Parathyroid adenoma (tissue), 2 donors: ENCODE results near the gene CDIPT.
"Not testable (repeated sequence)": the region's sequence is repeated elsewhere in the genome, so short reads cannot be mapped to it uniquely, and the experiment has no call there.

Experiments
- H2AFZ ChIP-seq: fragments of 300-600 bp; sonication (generic); one replicate; pipeline ENCODE4 v1.7.0; 2017; ENCODE audit warnings: antibody characterized with exemption, mild to moderate bottlenecking
- H3K27ac ChIP-seq: fragments of 300-600 bp; sonication (generic); one replicate; pipeline ENCODE4 v1.7.0; 2017
- H3K27me3 ChIP-seq: fragments of 300-600 bp; sonication (generic); one replicate; pipeline ENCODE4 v1.7.0; 2017; ENCODE audit warnings: low read length; ENCODE audit not compliant: control insufficient read depth, insufficient read depth
- H3K36me3 ChIP-seq: fragments of 300-600 bp; sonication (generic); one replicate; pipeline ENCODE4 v1.7.0; 2017; ENCODE audit warnings: low read length; ENCODE audit not compliant: control insufficient read depth, insufficient read depth
- H3K4me1 ChIP-seq: fragments of 300-600 bp; sonication (generic); one replicate; pipeline ENCODE4 v1.7.0; 2017; ENCODE audit warnings: control low read depth
- H3K4me2 ChIP-seq: fragments of 300-600 bp; sonication (generic); one replicate; pipeline ENCODE4 v1.7.0; 2017; ENCODE audit warnings: low read length
- H3K4me3 ChIP-seq: fragments of 300-600 bp; sonication (generic); one replicate; pipeline ENCODE4 v1.7.0; 2017; ENCODE audit warnings: low read depth, low read length
- H3K79me2 ChIP-seq: fragments of 300-600 bp; sonication (generic); one replicate; pipeline ENCODE4 v1.7.0; 2017; ENCODE audit warnings: control low read depth
- H3K9ac ChIP-seq: fragments of 300-600 bp; sonication (generic); one replicate; pipeline ENCODE4 v1.7.0; 2017; ENCODE audit warnings: mild to moderate bottlenecking
- H3K9me3 ChIP-seq: fragments of 300-600 bp; sonication (generic); one replicate; pipeline ENCODE4 v1.7.0; 2017; ENCODE audit warnings: low read length; ENCODE audit not compliant: control insufficient read depth
- TF ChIP-seq, protein P1 (sequence below): fragments of 300-600 bp; sonication (generic); IDR thresholded peaks from one replicate; pipeline ENCODE4 v1.7.0; 2017; ENCODE audit warnings: antibody characterized with exemption, mild to moderate bottlenecking
- donor health status: primary hyperparathyroidism.

The CDIPT gene

DNA sequence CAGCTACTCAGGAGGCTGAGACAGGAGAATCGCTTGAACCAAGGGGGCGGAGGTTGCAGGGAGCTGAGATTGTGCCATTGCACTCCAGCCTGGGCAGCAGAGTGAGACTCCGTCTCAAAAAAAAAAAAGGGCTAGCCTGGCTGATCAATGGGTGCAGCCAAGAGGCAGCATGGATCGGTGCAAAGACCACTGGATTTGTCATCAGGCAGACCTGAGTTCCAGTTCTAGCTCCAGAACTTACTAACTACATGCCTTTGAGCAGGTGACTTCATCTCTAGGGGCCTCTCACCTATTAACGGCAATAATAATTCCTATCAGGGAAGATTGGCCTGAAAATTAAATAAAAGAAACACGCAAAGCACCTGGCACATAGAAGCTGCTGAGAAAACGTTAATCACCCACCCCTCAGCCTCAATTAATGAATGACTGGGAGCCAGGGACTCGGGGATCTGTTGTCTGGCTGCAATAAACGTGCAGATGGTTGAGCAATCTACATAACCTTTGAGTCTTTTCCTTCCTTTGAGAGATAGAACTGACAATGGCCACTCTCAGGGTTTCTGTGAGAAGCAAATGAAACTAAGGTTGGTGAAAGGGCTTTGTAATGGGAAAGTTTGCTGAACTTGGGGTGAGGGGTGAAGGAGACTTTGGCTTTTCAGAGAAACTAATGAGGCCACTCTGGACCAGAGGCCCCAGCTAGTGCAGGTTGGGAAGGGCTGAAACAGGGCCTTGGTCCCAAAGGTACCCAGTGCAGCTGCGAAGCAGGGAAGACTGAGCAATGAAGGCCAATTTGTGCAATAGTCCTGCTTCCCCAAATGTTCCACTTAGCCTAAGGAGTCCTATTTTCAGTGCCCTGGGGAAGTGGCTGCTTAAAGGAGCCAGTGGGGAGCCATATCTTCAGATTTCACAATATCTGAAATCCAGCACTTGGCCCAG, 28.8 kb upstream of the CDIPT start:
- H3K4me3 ChIP-seq = no peak overlapping the region
- H3K4me1 ChIP-seq = no peaks in the 10 kb centered on the region
- no peak overlapping the region for H3K4me2 ChIP-seq
- no peak overlapping the region for H3K27ac ChIP-seq
- no peak overlapping the region for H2AFZ ChIP-seq
- no peaks in the 10 kb centered on the region for H3K27me3 ChIP-seq
- H3K36me3 ChIP-seq = no peaks in the 10 kb centered on the region
- H3K9ac ChIP-seq = no peak overlapping the region
- H3K79me2 ChIP-seq = no peaks in the 10 kb centered on the region
- TF ChIP-seq, protein P1, sequence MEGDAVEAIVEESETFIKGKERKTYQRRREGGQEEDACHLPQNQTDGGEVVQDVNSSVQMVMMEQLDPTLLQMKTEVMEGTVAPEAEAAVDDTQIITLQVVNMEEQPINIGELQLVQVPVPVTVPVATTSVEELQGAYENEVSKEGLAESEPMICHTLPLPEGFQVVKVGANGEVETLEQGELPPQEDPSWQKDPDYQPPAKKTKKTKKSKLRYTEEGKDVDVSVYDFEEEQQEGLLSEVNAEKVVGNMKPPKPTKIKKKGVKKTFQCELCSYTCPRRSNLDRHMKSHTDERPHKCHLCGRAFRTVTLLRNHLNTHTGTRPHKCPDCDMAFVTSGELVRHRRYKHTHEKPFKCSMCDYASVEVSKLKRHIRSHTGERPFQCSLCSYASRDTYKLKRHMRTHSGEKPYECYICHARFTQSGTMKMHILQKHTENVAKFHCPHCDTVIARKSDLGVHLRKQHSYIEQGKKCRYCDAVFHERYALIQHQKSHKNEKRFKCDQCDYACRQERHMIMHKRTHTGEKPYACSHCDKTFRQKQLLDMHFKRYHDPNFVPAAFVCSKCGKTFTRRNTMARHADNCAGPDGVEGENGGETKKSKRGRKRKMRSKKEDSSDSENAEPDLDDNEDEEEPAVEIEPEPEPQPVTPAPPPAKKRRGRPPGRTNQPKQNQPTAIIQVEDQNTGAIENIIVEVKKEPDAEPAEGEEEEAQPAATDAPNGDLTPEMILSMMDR = no peak
- H3K9me3 ChIP-seq = no peaks in the 10 kb centered on the region

GRCh38 chr16:29889372-29889771, 26.3 kb upstream of the CDIPT start:
- H3K27me3 ChIP-seq, H3K9me3 ChIP-seq, H3K9ac ChIP-seq, H3K36me3 ChIP-seq, H2AFZ ChIP-seq, H3K79me2 ChIP-seq, H3K4me2 ChIP-seq, H3K27ac ChIP-seq, H3K4me3 ChIP-seq, H3K4me1 ChIP-seq: not testable (repeated sequence)

GRCh38 chr16:29883987-29884386, 21.0 kb upstream of the CDIPT start:
- Histone ChIP-seq H3K27me3 (no peaks in the 10 kb centered on the region), H3K79me2 (no peaks in the 10 kb centered on the region), H3K36me3 (no peaks in the 10 kb centered on the region), H3K9me3 (no peaks in the 10 kb centered on the region), H3K9ac (no peak overlapping the region), H3K4me3 (no peak overlapping the region), H2AFZ (no peak overlapping the region), H3K4me1 (no peaks in the 10 kb centered on the region), H3K27ac (no peak overlapping the region), H3K4me2 (no peak overlapping the region)
- TF ChIP-seq, protein P1 = no peak

DNA sequence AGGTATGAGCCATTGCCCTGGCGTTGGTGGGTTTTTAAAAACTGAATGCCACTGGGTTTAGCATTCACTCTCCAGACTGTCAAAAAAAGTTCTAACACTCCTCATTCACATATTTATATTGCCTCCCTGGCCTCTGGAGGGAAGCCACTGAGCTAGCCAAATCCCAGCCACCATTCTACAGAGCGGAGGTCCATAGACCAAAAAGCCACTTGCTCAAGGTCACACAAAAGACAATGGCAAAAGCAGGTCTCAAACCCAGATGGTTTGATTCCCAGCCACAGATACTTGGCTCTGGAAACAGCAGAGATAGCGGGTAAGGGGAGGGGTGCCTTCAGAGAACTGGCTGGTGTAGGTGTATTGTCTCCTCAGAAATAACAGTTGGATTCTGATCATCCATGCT, 18.0 kb upstream of the CDIPT start:
- TF ChIP-seq, protein P1 = no peak
- no peak overlapping the region for H2AFZ ChIP-seq
- H3K4me3 ChIP-seq = no peak overlapping the region
- no peaks in the 10 kb centered on the region for H3K36me3 ChIP-seq
- H3K4me1 ChIP-seq = no peaks in the 10 kb centered on the region
- no peak overlapping the region for H3K27ac ChIP-seq
- no peak overlapping the region for H3K9ac ChIP-seq
- H3K4me2 ChIP-seq = no peak overlapping the region
- H3K79me2 ChIP-seq = no peaks in the 10 kb centered on the region
- no peaks in the 10 kb centered on the region for H3K9me3 ChIP-seq
- no peaks in the 10 kb centered on the region for H3K27me3 ChIP-seq

DNA sequence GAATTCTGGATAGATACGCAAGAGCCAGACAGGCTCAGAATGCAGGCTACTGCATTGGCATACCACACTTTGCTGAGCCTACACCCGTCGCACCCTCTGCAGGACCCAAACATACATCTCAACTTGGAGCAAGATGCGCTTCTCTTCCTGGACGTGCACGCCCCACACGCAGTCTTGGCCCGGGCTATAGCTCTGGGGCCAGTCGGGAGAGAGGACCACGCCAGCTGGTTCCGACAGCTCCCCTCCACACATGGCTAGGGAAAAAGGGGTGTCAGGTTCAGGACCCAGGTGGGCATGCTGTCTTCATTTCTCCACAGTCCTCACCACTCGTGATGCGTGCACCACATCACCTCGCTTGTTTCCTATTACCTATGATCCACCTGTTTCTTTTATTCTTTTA, 15.1 kb upstream of the CDIPT start:
- Histone ChIP-seq H3K27me3 (no peaks in the 10 kb centered on the region), H3K9me3 (no peaks in the 10 kb centered on the region), H3K9ac (no peak overlapping the region), H3K4me2 (no peak overlapping the region), H3K27ac (no peak overlapping the region), H2AFZ (no peak overlapping the region), H3K4me1 (no peaks in the 10 kb centered on the region), H3K36me3 (no peaks in the 10 kb centered on the region), H3K4me3 (no peak overlapping the region), H3K79me2 (no peaks in the 10 kb centered on the region)
- TF ChIP-seq, protein P1 = no peak
